Measurements from ENCODE around the gene TBC1D25. TPM values are rescaled to one million over a fixed set of nuclear protein-coding genes. Genes with fewer than 3 reads are reported as not detected.

The TBC1D25 gene
- polyA plus RNA-seq, 3 donors from 2014 or later = 20.0 to 34.9 (median 30.6) TPM

- Mint-ChIP-seq H3K9me3 (no peaks in the 10 kb centered on the region), H3K4me3 (no peak overlapping the region), H3K36me3 (peaks cover 0 to 23% (median 4%) of the 10 kb centered on the region in 3 donors), H3K27me3 (ENCODE audit: low read depth in 3 of 3) (peaks cover 10 to 24% (median 13%) of the 10 kb centered on the region in 3 donors), H3K27ac (peak overlapping the region in 4 of 6 donors; percentile 12 to 69 (median 50)), H3K4me1 (peaks cover 20 to 28% of the 10 kb centered on the region in 2 donors)
- no peak for DNase-seq
These were observed 39.2 kb downstream of the TBC1D25 start for GRCh38 chrX:48578661-48579128.

- Mint-ChIP-seq H3K4me3 (no peak overlapping the region), H3K27ac (peak overlapping the region in 4 of 6 donors; percentile 5 to 69 (median 56)), H3K4me1 (peaks cover 15 to 23% of the 10 kb centered on the region in 2 donors), H3K36me3 (peaks cover 0 to 23% (median 4%) of the 10 kb centered on the region in 3 donors), H3K27me3 (ENCODE audit: low read depth in 3 of 3) (peaks cover 7 to 21% (median 9%) of the 10 kb centered on the region in 3 donors), H3K9me3 (no peaks in the 10 kb centered on the region)
- DNase-seq = no peak
These were observed 39.7 kb downstream of the TBC1D25 start for GRCh38 chrX:48579259-48579658.

- Mint-ChIP-seq H3K27ac (no peak overlapping the region), H3K9me3 (no peaks in the 10 kb centered on the region), H3K4me1 (peaks cover 8 to 13% of the 10 kb centered on the region in 2 donors), H3K27me3 (ENCODE audit: low read depth in 3 of 3) (peaks cover 0 to 12% (median 2%) of the 10 kb centered on the region in 3 donors), H3K36me3 (peaks cover 0 to 20% (median 4%) of the 10 kb centered on the region in 3 donors), H3K4me3 (no peak overlapping the region)
- DNase-seq = no peak
These were observed 41.1 kb downstream of the TBC1D25 start for GRCh38 chrX:48580662-48581061.

GRCh38 chrX:48584698-48585097 is 45.2 kb downstream of the TBC1D25 start:
- H3K27me3 Mint-ChIP-seq (ENCODE audit: low read depth in 3 of 3) = peaks cover 0 to 8% (median 2%) of the 10 kb centered on the region in 3 donors
- H3K36me3 Mint-ChIP-seq = no peaks in the 10 kb centered on the region

GRCh38 chrX:48589482-48590162 is 50.1 kb downstream of the TBC1D25 start:
- H3K9me3 Mint-ChIP-seq = no peaks in the 10 kb centered on the region
- no peak overlapping the region for H3K4me3 Mint-ChIP-seq
- no peak for DNase-seq
- no peaks in the 10 kb centered on the region for H3K36me3 Mint-ChIP-seq
- H3K27ac Mint-ChIP-seq = no peak overlapping the region
- H3K4me1 Mint-ChIP-seq = no peaks in the 10 kb centered on the region
- peaks cover 1 to 7% (median 2%) of the 10 kb centered on the region in 3 donors for H3K27me3 Mint-ChIP-seq (ENCODE audit: low read depth in 3 of 3)

More at GRCh38 chrX:48584698-48585097, 45.2 kb downstream of the TBC1D25 start:
- H3K9me3 Mint-ChIP-seq = no peaks in the 10 kb centered on the region
- DNase-seq = no peak
- H3K4me1 Mint-ChIP-seq = no peaks in the 10 kb centered on the region
- no peak overlapping the region for H3K27ac Mint-ChIP-seq
- H3K4me3 Mint-ChIP-seq = no peak overlapping the region

- no peak for DNase-seq
- H3K36me3 Mint-ChIP-seq = no peaks in the 10 kb centered on the region
- peaks cover 1 to 5% (median 2%) of the 10 kb centered on the region in 3 donors for H3K27me3 Mint-ChIP-seq (ENCODE audit: low read depth in 3 of 3)
- H3K9me3 Mint-ChIP-seq = no peaks in the 10 kb centered on the region
- no peak overlapping the region for H3K4me3 Mint-ChIP-seq
- no peaks in the 10 kb centered on the region for H3K4me1 Mint-ChIP-seq
- H3K27ac Mint-ChIP-seq = no peak overlapping the region
These were observed 50.9 kb downstream of the TBC1D25 start for GRCh38 chrX:48590203-48591103.

- H3K27ac Mint-ChIP-seq = no peak overlapping the region
- no peak for DNase-seq
- no peaks in the 10 kb centered on the region for H3K4me1 Mint-ChIP-seq
- no peaks in the 10 kb centered on the region for H3K9me3 Mint-ChIP-seq
- no peak overlapping the region for H3K4me3 Mint-ChIP-seq
- no peaks in the 10 kb centered on the region for H3K36me3 Mint-ChIP-seq
- peaks cover 1 to 5% (median 2%) of the 10 kb centered on the region in 3 donors for H3K27me3 Mint-ChIP-seq (ENCODE audit: low read depth in 3 of 3)
These were observed 51.8 kb downstream of the TBC1D25 start for GRCh38 chrX:48591255-48591791.

GRCh38 chrX:48592971-48593370 is 53.5 kb downstream of the TBC1D25 start:
- H3K27ac Mint-ChIP-seq = no peak overlapping the region
- peaks cover 0 to 4% (median 0%) of the 10 kb centered on the region in 3 donors for H3K36me3 Mint-ChIP-seq
- peaks cover 8 to 9% of the 10 kb centered on the region in 2 donors for H3K4me1 Mint-ChIP-seq
- no peak overlapping the region for H3K4me3 Mint-ChIP-seq
- H3K9me3 Mint-ChIP-seq = no peaks in the 10 kb centered on the region
- no peak for DNase-seq
- H3K27me3 Mint-ChIP-seq (ENCODE audit: low read depth in 3 of 3) = peaks cover 10 to 12% (median 10%) of the 10 kb centered on the region in 3 donors

GRCh38 chrX:48595929-48596328 is 56.4 kb downstream of the TBC1D25 start:
- Mint-ChIP-seq H3K36me3 (peaks cover 0 to 5% (median 0%) of the 10 kb centered on the region in 3 donors), H3K27me3 (ENCODE audit: low read depth in 3 of 3) (peaks cover 12 to 17% (median 14%) of the 10 kb centered on the region in 3 donors), H3K27ac (no peak overlapping the region), H3K4me1 (peaks cover 14 to 20% of the 10 kb centered on the region in 2 donors), H3K4me3 (no peak overlapping the region), H3K9me3 (no peaks in the 10 kb centered on the region)
- no peak for DNase-seq

GRCh38 chrX:48597353-48598264 is 58.1 kb downstream of the TBC1D25 start, which contains the start of gene WDR13:
WDR13 (plus strand) TSS chrX:48597492; CDS start chrX:48597997, 505 bp downstream.
- H3K27me3 Mint-ChIP-seq (ENCODE audit: low read depth in 3 of 3) = peaks cover 10 to 18% (median 14%) of the 10 kb centered on the region in 3 donors
- peak within 1 kb of the TSS; percentile 93 to 99 (median 98) for H3K4me3 Mint-ChIP-seq
- H3K4me1 Mint-ChIP-seq = peaks cover 14 to 20% of the 10 kb centered on the region in 2 donors
- no peaks in the 10 kb centered on the region for H3K9me3 Mint-ChIP-seq
- H3K27ac Mint-ChIP-seq = peak within 1 kb of the TSS; percentile 99 to 100 (median 99)
- peak; percentile 88 to 91 (median 90) for DNase-seq
- peaks cover 0 to 5% (median 0%) of the 10 kb centered on the region in 3 donors for H3K36me3 Mint-ChIP-seq

GRCh38 chrX:48598614-48599013 is 59.1 kb downstream of the TBC1D25 start:
- peak overlapping the region; percentile 23 to 100 (median 99) for H3K27ac Mint-ChIP-seq
- peak overlapping the region; percentile 93 to 99 (median 98) for H3K4me3 Mint-ChIP-seq
- no peak for DNase-seq
- peaks cover 10 to 18% (median 14%) of the 10 kb centered on the region in 3 donors for H3K27me3 Mint-ChIP-seq (ENCODE audit: low read depth in 3 of 3)
- peaks cover 14 to 20% of the 10 kb centered on the region in 2 donors for H3K4me1 Mint-ChIP-seq
- no peaks in the 10 kb centered on the region for H3K9me3 Mint-ChIP-seq
- peaks cover 0 to 5% (median 0%) of the 10 kb centered on the region in 3 donors for H3K36me3 Mint-ChIP-seq

GRCh38 chrX:48599341-48599740 is 59.8 kb downstream of the TBC1D25 start:
- Mint-ChIP-seq H3K9me3 (no peaks in the 10 kb centered on the region), H3K4me3 (peak overlapping the region in 2 of 5 donors; percentile 42 to 93), H3K27ac (no peak overlapping the region), H3K4me1 (peaks cover 14 to 20% of the 10 kb centered on the region in 2 donors), H3K27me3 (ENCODE audit: low read depth in 3 of 3) (peaks cover 10 to 18% (median 12%) of the 10 kb centered on the region in 3 donors), H3K36me3 (peaks cover 0 to 6% (median 0%) of the 10 kb centered on the region in 3 donors)
- no peak for DNase-seq
